DMS 273 (cell line): Measurements from ENCODE around the gene RHCE.
A peak's percentile ranks its signal among the peaks of the same experiment; 100 is the strongest.
"Not testable (repeated sequence)": the region's sequence is repeated elsewhere in the genome, so short reads cannot be mapped to it uniquely, and the experiment has no call there.

ENCODE experiments used
- DNase-seq: peaks from one replicate; lab custom pipeline; 2025; ENCODE audit not compliant: unreplicated experiment; lab: John Stamatoyannopoulos, UW

Gene RHCE

DNA sequence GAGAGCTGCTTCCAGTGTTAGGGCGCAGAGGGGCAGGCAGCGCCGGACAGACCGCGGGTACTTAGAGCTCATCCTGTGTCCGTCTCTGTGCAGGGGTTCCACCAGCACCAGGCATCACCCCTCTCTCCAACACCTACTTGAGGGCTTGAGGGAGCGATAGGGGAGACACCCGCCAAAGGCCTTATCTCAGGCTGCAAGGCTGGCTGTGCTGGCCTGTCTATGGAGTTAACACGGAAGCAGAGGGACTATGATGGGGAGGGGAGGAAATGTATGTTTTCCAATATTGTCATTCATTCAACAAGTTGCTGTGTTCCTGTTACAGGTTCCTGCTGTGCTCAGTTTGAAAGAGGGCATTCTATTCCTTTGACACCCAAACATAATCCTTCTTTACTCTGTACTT is at the start of gene RHCE:
TSS of gene RHCE (minus strand) at position 111 of the 400 bp plus-strand sequence. CDS start at position 72, 39 bp downstream.
- not testable (repeated sequence) for DNase-seq

DNA sequence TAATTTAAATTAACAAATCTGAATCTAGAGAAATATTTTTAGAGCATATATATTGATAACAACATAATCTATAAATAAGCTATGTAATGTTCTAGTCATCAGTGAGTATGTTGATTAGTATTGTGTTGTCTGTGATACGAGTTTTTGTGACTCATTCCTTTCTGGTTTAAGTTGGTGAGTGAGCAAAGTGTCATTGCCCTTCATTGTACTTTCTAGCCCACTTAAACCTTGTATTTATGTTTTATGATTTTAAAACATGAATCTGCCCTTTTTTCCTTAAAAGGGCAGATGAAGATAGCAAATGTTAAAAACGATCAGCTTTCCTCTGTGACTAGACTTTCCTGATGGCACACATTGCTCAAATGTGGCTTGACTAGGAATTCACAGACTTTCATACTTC is 48.6 kb upstream of the RHCE start:
- DNase-seq: no peak

DNA sequence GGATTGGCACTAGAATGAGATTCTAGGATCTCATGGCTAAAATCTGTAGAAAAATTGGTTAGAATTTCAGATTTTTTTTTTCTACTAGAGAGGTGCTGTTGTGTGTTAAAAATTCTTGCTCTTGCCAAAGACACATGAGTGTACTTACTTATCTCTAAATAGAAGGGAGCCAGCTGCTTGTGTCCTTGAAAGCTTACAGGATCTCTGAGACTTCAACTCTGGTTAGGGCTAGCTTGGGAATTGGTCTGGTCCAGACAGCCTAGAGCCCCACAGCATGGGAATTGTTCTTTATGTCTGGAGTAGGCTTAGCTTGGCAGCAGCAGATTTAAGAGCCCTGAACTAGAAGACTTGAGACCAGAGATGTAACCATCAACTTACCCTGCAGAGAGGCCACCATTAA is 47.4 kb upstream of the RHCE start:
- DNase-seq: peak; percentile 42

DNA sequence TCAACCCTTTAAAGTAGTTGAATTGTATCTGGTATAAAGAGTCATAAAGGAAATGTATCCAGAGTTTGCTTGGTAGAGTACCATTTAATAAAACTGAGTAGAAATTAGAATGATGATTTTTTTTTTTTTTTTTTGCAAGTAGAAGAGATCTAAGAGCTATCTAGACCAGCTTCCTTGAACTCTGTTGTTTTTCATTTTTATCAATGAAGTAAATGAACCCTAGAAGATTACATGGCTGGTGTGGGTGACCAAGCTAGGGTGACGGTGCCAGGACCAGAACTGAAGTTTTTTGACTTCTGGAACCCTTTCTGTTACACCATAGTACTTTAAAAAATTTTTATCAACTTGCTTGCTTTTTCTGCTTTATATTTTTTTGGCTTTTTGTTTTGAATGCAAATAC is 47.0 kb upstream of the RHCE start:
- no peak for DNase-seq

DNA sequence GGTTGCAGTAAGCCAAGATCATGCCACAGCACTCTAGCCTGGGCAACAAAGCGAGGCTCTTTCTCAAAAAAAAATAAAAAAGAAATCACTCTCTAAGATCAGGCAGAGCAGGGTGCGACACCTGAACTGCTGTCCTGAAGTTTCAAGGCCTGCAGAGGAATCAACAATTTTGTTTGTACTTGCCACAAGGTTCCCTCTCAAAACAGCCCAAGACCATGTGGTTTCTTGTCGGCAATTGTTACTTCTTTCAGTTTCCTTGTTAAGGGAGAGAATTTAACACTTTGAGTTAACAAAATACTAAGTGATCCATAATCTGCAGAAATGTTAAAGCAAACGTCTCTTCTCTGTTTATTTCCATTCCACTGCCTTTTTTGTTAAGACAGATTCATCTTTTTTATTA is 46.6 kb upstream of the RHCE start:
- no peak for DNase-seq

DNA sequence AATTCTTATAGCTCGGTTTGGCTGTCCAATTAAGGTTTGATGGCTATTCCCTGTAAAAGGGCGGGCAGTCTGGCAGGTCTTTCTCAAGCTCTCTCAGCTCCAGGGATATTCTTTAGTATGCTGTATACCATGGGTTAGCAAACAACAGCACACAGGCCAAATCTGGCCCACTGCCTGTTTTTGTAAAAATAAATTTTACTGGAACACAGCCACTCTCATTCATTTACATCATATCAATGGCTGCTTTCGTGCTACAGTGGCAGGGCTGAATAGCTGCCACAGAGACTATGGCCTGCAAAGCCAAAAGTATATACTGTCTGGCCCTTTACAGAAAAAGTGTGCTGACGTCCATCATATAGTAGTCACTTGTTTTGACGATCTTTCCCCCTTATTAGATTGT is 42.1 kb upstream of the RHCE start:
- peak; percentile 40 for DNase-seq

DNA sequence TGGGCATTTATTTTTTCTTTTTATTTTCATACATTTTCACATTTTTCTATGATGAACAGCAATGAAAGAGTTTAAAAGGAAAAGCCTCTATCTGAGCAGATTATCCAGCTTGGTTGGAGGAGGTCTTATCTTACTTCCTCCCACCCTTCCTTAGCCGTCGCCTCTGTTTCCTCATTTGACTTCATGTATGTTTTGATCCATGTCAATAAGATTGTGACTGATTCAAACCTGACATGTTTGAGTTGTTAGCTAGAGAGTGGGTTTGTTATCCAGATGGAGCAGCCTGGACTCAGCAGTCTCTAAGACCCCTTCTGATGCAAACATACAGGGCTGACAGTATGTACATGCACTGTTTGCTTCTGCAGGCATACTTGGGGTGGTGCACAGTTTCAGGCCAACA is 41.2 kb upstream of the RHCE start:
- DNase-seq: no peak

DNA sequence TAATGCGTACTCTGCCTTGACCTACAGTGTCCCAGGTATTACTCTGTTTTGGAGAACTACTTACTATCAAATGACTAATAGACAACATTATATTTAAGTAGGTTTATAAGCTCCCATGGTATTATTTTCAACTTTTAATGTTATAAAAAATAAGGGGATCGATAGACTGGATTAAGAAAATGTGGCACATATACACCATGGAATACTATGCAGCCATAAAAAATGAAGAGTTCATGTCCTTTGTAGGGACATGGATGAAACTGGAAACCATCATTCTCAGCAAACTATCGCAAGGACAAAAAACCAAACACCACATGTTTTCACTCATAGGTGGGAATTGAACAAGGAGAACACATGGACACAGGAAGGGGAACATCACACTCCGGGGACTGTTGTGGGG is 40.2 kb upstream of the RHCE start:
- DNase-seq: not testable (repeated sequence)

DNA sequence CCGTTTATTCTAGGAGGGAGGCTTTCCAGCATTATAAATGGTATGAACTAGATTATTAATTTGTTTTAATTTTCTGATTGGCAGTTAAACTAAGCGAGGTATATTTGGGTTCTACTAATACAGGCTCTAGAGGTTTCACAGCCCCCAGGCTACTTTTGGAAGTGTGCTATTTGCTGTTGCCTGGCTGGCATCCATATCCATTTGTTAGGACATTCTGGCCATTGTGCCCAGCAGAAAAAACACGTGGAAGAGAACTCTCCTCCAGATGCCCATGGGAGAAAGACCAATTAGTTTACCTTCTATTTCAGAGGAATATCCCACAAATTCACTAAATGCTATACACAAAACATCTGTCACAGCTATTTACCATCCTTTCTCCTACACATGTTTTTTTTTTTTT is 39.4 kb upstream of the RHCE start:
- peak; percentile 72 for DNase-seq

DNA sequence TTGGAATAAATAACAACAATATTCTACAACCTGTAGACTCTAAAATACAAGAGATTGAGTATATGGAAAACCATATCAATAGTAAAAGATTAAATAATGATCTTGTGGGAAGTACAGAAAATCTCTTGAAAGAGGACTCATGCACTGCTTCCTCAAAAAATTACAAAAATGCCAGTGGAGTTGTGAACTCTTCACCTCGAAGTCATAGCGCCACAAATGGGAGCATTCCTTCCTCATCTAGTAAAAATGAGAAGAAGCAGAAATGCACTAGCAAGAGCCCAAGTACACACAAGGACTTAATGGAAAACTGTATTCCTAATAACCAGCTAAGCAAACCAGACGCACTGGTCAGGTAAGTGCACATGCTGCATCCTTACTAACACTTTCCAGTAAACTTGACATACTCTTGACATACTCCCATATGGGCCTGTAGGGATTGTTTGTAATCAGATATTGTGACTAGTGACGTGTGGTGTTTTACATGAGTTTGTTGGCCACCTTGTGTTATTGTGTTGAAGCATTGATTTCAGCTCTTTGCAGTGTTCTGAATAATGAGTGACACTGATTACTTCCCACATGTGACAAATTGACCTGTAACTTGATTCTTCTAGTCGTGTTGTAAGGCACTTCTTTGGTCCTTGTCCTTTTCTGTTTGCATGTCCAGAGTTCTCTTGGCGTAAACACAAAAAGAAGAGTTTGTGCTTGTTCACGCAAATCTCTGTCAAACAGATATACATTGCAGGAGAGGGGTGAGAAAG is 38.1 kb upstream of the RHCE start:
- DNase-seq: no peak

DNA sequence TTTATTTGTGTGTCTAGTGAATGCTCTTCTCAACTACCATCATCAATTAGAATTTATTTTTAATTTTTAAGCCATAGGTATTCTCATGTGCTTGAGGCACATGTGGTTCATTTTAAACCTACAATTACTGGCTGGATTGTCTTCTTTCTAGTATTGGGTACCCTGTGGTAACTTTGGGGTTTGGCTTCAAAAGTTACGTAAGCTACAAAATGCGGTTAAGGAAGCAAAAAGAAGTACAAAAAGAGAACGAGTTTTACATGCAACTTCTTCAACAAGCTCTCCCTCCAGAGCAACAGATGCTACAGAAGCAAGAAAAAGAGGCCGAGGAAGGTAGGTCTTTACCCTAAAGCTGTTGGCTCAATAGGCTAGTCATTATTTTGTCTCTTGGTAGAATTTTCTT is 35.9 kb upstream of the RHCE start:
- no peak for DNase-seq

DNA sequence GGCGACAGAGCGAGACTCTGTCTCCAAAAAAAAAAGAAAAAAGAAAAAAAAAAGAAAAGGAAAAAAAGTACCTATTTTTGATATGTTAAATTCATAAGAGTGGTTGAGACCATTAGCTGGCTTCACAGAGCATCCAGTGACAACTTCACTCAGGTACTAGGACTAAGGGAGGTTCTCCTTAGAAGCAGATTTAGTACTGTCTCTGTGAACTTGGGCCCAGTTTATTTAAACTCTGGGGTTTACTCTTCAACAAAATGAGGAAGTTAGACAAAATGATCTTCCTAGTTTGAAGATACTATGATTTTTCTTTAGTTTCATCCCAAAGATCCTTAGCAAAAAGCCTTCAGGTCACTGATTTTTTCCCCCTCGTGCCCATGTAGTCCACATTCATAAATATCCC is 31.3 kb upstream of the RHCE start:
- no peak for DNase-seq

DNA sequence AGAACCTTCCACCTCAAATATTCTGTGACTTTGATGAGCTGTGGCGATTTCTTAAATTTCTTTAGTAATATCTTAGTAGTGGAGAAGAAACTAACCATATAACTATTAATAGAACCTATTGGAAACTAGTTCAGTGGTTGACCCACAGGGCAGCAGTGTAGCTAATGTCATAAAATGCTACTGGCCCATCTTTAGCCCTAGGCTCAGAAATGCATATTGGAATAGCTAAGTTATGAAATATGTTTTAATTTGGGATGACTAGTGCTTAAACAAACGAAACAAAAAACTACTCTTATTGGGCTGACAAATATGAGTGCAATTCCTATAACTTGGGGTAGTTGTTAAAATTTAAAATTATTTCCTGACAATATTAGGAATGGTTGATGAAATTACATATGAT is 30.3 kb upstream of the RHCE start:
- no peak for DNase-seq

DNA sequence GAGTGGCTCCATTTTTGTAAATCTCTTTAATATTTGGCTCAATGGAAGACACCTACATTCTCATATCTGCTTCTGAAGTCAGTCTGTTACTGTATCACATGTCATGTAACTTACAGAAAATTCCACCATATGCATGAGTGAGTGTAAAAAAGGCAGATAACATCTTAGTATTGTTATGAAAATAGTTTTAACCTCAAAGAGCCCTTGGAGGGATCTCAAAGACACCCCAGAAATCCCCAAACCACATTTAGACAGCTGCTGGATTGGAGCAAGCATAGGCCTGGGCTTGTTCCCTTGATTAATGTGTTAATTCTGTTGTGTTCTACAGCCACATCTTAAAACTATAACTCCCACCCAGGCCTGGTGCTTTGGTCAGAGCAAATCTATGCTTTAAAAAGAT is 26.9 kb upstream of the RHCE start:
- no peak for DNase-seq

DNA sequence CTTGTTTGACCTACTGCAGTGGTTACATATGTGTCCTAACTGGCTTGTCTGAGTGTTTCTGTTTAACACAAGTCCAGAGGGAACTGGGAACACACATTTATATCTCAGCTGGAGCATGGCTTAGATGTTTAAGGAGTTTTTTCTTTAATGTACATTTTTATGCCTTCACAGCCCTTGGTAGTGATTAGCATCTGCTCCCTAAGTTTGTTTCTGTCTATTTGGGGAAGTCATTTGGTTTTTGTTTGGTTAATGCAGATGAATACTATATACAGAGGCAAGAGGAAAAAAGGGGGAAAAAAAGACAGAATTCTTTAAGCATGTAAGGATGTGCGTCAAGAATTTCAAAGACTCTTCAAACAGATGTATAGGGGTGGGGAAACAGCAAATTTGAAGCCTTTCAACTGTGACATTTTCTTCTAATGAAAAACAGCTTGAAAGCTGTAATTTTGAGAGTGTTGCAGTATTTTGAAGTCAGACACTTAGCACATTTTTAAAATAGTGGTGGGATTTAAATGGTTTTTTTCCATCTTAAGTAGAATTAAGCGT is 25.4 kb upstream of the RHCE start:
- DNase-seq: no peak

DNA sequence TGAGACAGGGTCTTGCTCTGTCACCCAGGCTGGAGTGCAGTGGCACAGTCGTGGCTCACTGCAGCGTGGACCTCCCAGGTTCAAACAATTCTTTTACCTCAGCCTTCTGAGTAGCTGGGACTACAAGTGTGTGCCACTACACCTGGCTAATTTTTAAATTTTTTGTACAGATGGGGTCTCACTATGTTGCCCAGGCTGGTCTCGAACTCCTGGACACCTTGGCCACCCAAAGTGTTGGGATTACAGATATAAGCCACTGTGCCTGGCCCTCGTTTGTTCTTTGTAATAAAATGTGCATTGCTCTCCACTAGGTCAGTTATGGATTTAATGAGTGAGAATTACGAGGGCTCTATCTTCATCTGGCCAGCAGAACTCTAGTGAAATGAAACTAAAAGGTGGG is 24.0 kb upstream of the RHCE start:
- not testable (repeated sequence) for DNase-seq

DNA sequence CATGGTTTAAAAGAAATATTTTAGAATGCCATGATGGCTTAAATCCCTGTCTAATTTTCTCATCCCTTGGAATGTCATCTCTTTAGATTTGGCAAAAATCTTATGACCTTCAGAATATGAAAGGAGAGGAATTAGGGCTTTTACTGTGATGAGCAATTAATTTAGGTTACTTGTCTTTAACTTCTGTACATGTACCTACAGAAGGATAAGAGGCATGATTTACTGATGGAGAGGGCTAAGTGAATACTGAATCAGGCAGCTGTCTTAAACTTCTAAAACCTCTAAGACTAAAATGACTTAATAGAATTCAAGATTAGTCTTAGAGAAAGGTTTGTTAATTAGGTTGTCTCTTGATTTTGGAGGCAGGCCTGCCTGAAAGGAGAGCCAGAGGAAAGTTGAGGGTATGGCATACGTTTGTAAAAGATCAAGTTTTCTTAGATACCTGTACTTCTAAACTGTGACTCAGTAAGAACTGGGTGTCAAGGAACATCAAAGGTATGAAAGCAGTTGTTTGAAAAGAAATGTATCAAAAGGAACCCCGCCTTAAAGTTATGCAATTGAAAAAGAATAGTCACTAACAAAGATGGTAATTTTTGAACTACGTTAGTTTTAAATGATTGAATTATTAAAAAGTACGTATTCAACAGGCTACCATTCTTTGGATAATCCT is 22.5 kb upstream of the RHCE start:
- no peak for DNase-seq

DNA sequence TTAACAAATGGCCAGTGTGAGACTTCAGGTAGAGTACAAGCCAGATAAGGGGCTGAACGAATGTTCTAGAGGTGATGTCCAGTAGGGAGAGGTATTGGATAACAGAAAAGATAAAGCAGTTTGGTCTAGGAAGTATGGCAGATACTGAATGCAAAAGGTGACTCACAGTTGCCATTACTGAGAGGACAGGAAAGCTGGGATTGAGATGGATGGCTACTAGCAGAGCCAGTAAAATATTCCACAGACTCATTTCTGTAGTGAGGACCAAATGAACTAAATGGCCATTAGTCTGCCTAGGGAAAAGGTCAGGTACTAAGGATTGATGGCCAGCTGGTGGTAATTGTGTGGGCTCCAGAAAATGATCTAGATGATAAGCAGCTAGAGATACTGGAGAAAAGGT is 21.6 kb upstream of the RHCE start:
- DNase-seq: no peak

DNA sequence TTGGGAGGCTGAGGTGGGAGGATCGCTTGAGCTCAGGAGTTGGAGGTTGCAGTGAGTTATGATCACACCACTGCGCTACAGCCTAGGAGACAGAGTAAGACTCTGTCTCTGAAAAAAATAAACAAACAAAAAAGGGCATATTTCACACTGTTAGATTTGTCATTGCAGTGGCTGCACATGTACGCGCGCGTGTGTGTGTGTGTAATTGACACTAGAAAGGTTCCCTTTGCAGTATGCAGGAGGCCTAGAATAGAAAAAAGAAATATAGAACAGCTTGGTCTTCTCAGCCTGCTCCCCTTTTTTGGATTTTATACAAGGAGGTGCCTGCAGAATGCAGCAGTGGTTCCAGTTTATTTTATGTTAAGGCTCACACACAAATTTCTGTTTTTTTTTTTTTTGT is 18.7 kb upstream of the RHCE start:
- no peak for DNase-seq

DNA sequence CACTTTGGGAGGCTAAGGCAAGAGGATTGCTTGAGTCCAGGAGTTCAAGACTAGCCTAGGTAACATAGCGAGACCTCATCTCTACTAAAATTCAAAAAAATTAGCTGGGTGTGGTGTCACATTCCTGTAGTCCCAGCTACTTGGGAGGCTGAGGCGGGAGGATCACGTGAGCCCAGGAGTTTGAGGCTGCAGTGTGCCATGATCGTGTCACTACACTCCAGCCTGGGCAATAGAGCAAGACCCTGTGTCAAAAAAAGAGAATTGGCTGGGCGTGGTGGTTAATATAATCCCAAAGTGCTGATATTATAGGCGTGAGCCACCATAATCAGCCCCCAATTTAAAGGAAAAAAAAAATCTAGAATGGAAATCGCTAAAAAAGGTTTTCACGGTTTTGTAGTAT is 17.0 kb upstream of the RHCE start:
- no peak for DNase-seq

DNA sequence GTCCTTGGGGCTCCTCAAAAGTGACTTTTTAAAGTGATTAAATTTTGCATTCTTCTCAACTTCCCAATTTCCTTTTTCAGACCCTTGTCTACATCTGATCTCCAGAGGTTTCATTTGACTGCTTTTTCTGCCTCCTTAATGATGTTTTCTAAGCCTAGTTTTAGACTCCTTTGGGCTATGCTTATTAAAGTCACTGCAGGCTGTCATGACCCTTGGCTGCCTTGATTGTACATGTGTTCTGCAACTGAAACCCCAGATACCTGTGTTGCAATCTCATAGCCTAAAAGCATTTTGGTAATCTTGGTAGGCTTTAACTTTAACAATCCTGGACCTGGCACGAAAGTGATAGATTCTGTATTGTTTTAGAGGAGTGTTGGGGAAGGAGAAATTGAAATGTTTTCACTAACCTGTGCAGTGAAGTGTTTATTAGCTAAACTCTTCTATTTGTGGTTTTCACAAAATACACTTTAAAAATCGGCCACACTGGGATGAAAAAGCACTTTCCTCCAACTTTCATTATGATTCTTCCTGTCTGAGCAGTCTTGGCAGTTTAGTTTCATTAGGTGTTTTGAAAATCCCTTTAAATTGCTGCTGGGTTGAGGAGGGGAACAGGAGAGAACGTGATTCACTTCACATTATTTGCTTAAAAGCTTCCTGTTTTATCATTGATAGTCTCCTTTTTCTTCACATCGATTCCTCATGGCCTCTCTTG is 14.9 kb upstream of the RHCE start:
- DNase-seq: no peak
